ENCODE results near the gene DHRS4L2.
"Not testable (repeated sequence)": the region's sequence is repeated elsewhere in the genome, so short reads cannot be mapped to it uniquely, and the experiment has no call there.

DNA sequence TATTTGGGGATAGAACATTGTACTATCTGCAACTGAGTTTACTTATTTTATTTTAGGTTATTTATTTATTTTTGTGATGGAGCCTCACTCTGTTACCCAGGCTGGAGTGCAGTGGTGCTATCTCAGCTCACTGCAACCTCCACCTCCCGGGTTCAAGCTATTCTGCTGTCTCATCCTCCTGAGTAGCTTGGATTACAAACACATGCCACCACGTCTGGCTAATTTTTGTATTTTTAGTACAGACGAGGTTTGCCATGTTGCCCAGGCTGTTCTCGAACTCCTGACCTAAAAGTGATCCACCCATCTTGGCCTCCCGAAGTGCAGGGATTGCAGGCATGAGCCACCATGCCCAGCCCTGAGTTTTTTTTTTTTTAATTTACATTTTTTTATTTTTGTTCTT lies 10.9 kb downstream of the DHRS4L2 start:
- TF ChIP-seq, protein P1, sequence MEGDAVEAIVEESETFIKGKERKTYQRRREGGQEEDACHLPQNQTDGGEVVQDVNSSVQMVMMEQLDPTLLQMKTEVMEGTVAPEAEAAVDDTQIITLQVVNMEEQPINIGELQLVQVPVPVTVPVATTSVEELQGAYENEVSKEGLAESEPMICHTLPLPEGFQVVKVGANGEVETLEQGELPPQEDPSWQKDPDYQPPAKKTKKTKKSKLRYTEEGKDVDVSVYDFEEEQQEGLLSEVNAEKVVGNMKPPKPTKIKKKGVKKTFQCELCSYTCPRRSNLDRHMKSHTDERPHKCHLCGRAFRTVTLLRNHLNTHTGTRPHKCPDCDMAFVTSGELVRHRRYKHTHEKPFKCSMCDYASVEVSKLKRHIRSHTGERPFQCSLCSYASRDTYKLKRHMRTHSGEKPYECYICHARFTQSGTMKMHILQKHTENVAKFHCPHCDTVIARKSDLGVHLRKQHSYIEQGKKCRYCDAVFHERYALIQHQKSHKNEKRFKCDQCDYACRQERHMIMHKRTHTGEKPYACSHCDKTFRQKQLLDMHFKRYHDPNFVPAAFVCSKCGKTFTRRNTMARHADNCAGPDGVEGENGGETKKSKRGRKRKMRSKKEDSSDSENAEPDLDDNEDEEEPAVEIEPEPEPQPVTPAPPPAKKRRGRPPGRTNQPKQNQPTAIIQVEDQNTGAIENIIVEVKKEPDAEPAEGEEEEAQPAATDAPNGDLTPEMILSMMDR (IDR thresholded peaks at IDR 0.05), result not testable (repeated sequence)
- not testable (repeated sequence) for TF ChIP-seq EP300 (IDR thresholded peaks at IDR 0.05)

All from tibial nerve (tissue), 4 donors.